Progenitor cell of endocrine pancreas (in vitro differentiated cells): ENCODE data around the gene PARP4. TPM values are rescaled to one million over a fixed set of nuclear protein-coding genes. Genes with fewer than 3 reads are reported as not detected.
"Not testable (repeated sequence)": the region's sequence is repeated elsewhere in the genome, so short reads cannot be mapped to it uniquely, and the experiment has no call there.

Experiments
- DNase-seq: peaks from one replicate; pipeline ENCODE4 v3.0.0; 2021; ENCODE audit warnings: low spot score; ENCODE audit not compliant: unreplicated experiment
- H3K27ac Mint-ChIP-seq: 2 replicates; pipeline ENCODE4 v1.8.0; 2021; ENCODE audit warnings: mild to moderate bottlenecking, moderate library complexity, mixed read lengths
- H3K27me3 Mint-ChIP-seq: 2 replicates; pipeline ENCODE4 v1.8.0; 2021; ENCODE audit warnings: mixed read lengths
- H3K36me3 Mint-ChIP-seq: 2 replicates; pipeline ENCODE4 v1.8.0; 2022; ENCODE audit warnings: mixed read lengths; ENCODE audit not compliant: insufficient read depth
- H3K4me1 Mint-ChIP-seq: 2 replicates; pipeline ENCODE4 v1.8.0; 2021; ENCODE audit warnings: low read depth, mixed read lengths
- H3K4me3 Mint-ChIP-seq: 2 replicates; pipeline ENCODE4 v1.8.0; 2021; ENCODE audit warnings: low read depth, mild to moderate bottlenecking, moderate library complexity, mixed read lengths
- H3K9me3 Mint-ChIP-seq: 2 replicates; pipeline ENCODE4 v1.8.0; 2021; ENCODE audit warnings: low read depth, mixed read lengths
- CTCF ChIP-seq: fragments of 200-600 bp; sonication (generic); IDR thresholded peaks from one replicate; pipeline ENCODE4 v1.5.0; 2021; ENCODE audit warnings: antibody characterized with exemption, mild to moderate bottlenecking; ENCODE audit not compliant: unreplicated experiment
- total RNA-seq: library from RNA; stranded (reverse); gene quantifications from 2 replicates; pipeline ENCODE4 v1.2.1, GENCODE V29; 2021

PARP4 gene
- total RNA-seq, 1 donor from 2014 or later = 47.3 TPM

GRCh38 chr13:24506698-24507335 lies 5.8 kb downstream of the PARP4 start:
- Mint-ChIP-seq H3K36me3 (peaks cover 13% of the 10 kb centered on the region), H3K4me3 (no peak overlapping the region)
- DNase-seq = no peak

GRCh38 chr13:24506283-24506682 lies 6.3 kb downstream of the PARP4 start:
- H3K27ac Mint-ChIP-seq = peak overlapping the region; percentile 13
- H3K36me3 Mint-ChIP-seq = peaks cover 15% of the 10 kb centered on the region
- H3K4me3 Mint-ChIP-seq, H3K9me3 Mint-ChIP-seq, H3K27me3 Mint-ChIP-seq, DNase-seq, H3K4me1 Mint-ChIP-seq: not testable (repeated sequence)

More at GRCh38 chr13:24506698-24507335, 5.8 kb downstream of the PARP4 start:
- Mint-ChIP-seq H3K27me3 (no peaks in the 10 kb centered on the region), H3K9me3 (peaks cover 4% of the 10 kb centered on the region), H3K4me1 (peaks cover 10% of the 10 kb centered on the region), H3K27ac (no peak overlapping the region)
- no peak for TF ChIP-seq CTCF

- Mint-ChIP-seq H3K4me1 (peaks cover 1% of the 10 kb centered on the region), H3K27me3 (no peaks in the 10 kb centered on the region), H3K4me3 (no peak overlapping the region), H3K36me3 (peaks cover 16% of the 10 kb centered on the region), H3K27ac (peak overlapping the region; percentile 13), H3K9me3 (peaks cover 4% of the 10 kb centered on the region)
- no peak for TF ChIP-seq CTCF
- DNase-seq = no peak
Measured at GRCh38 chr13:24505756-24506155, 6.8 kb downstream of the PARP4 start.

GRCh38 chr13:24505256-24505655 lies 7.3 kb downstream of the PARP4 start:
- no peak for DNase-seq
- no peak for TF ChIP-seq CTCF
- Mint-ChIP-seq H3K27me3 (no peaks in the 10 kb centered on the region), H3K9me3 (peaks cover 4% of the 10 kb centered on the region), H3K4me3 (no peak overlapping the region), H3K27ac (no peak overlapping the region), H3K36me3 (peaks cover 16% of the 10 kb centered on the region), H3K4me1 (peaks cover 1% of the 10 kb centered on the region)

GRCh38 chr13:24503379-24503696 lies 9.2 kb downstream of the PARP4 start:
- DNase-seq = no peak
- TF ChIP-seq CTCF = no peak
- Mint-ChIP-seq H3K27ac (no peak overlapping the region), H3K9me3 (peaks cover 4% of the 10 kb centered on the region), H3K4me1 (peaks cover 1% of the 10 kb centered on the region), H3K36me3 (peaks cover 19% of the 10 kb centered on the region), H3K27me3 (no peaks in the 10 kb centered on the region), H3K4me3 (no peak overlapping the region)
